ENCODE measurements around the gene VIPR1.

VIPR1 gene

GRCh38 chr3:42511736-42512135, 9.3 kb downstream of the VIPR1 start:
- DNase-seq (ENCODE audit: low spot score), result no peak

- no peak for DNase-seq (ENCODE audit: low spot score)
Measured at GRCh38 chr3:42513121-42513520, 10.7 kb downstream of the VIPR1 start.

DNA sequence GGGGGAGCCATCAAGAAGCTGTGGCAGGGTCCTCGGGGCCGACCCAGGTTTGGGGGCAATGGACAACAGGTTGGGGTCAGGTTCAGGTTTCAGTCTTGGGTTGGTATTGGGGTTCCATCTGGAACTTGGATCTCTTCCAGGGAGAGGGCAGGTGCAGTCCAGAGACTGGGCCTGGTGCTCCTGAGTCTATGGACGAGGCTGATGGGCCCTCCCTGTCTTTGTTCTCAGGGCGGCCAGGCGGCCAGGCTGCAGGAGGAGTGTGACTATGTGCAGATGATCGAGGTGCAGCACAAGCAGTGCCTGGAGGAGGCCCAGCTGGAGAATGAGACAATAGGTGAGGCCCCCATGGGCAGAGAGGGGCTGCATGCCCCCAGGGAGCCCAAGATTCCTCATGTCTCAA, 11.1 kb downstream of the VIPR1 start:
- no peak for DNase-seq (ENCODE audit: low spot score)

- DNase-seq (ENCODE audit: low spot score), result no peak
Measured at GRCh38 chr3:42514876-42515275, 12.4 kb downstream of the VIPR1 start.

- DNase-seq (ENCODE audit: low spot score), result no peak
Measured at GRCh38 chr3:42515391-42515916, 13.0 kb downstream of the VIPR1 start.

DNA sequence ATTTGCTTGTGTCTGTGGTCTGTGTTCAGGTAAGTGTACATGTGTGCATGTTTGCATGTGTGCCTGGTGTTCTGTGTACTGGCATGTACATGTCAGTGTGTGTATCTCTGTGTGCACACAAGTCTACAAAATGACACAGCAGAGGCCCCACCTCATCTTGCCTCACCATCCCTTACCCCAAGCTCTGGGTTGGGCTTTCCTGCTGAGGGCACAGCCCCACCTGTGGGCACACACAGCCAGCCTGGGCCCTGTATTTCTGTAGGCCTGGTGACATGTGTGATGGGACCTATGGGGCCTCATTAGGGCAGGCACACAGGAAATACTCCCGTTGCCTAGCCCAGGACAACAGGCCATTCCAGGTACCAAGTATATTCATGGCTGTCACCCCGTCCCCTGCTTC, 13.5 kb downstream of the VIPR1 start:
- no peak for DNase-seq (ENCODE audit: low spot score)

DNA sequence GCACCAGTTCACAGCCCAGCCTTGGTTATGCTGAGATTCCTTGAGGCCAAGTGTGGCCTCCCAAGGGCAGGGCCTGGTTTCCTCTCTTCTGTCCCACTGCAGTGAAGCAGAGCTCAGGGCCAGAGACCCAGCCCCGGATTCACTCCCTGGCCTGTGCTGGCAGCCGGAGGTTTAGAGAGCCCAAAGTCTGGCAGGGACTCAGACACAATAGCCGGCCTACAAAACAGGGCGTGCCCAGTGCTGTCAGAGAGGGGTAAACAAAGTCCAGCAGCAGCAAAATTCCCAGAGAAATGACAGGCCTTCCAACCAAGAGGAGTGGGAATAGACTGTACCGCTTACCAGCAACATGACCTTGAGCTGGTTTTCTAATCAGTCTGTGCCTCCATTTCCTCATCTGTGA, 14.0 kb downstream of the VIPR1 start:
- no peak for DNase-seq (ENCODE audit: low spot score)

DNA sequence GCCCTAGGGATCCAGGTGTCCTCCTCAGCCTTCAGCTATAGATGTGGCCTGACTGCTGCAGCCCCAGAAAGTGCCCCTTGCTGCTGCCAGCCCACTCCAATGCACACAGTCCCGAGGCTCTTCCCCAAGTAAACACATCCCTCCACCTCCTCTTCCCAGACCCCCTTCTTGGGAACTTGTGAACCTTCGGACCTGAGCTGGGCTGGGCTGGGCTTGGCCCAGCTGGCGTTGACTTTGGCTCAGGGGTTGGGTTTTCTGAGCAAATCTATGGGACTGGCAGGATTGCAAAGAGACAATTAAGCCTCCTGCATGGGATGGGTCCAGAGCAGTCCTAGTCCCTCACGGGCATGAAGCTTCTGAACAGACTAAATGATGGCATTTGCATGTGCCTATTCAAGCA, 14.7 kb downstream of the VIPR1 start:
- DNase-seq (ENCODE audit: low spot score), result no peak

DNA sequence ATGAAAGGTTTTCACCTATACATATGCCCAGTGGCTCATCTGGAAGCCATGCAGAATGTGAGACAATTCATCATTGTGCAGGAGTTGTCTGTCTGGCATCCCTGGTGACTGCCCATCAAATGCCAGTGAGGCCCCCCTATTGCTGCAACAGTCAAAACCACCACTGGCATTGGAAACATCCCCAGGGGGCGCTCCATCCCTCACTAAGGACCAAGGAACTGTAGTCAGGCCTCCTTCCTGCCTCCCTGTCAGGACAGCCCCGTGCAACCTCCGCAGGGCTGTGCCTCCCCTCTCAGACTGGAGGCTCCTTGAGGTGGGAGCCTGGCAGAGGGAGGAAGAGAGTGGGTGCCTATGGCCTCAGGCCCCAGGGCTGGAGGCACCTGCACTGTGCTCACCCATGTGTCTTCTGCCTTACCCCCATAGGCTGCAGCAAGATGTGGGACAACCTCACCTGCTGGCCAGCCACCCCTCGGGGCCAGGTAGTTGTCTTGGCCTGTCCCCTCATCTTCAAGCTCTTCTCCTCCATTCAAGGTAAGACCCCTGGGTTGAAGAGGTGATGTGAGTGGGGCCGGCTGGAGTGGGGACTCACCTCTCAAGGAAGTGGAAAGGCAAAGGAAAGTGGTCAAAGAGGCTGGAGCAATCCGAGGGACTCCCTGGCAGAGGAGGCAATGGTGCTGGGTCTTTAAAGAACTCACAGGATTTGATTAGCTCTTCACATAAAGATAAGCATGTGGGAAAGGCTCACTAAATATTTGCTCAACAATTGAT, 16.5 kb downstream of the VIPR1 start:
- no peak for DNase-seq (ENCODE audit: low spot score)

- DNase-seq (ENCODE audit: low spot score), result no peak
Measured at GRCh38 chr3:42519568-42519962, 17.1 kb downstream of the VIPR1 start.

DNA sequence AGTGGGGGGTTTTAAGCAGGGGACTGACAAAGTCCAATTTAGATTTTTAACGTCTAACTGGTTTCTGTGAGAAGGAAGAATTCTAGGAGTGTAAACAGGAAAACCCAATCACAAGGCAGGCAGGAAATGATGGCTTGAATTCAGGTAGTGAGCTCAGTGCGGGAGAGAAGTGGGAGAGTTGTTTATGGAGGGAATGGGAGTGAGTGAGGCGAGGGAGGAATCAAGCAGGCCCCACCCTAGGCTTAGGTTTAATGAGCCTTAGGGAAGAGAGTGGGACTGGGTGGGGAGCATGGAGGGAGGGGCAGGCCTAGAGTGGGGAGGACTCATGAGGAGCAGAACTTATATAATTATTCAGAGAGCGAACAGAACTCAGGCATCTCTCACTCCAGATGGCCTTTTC, 17.9 kb downstream of the VIPR1 start:
- DNase-seq (ENCODE audit: low spot score), result no peak

DNA sequence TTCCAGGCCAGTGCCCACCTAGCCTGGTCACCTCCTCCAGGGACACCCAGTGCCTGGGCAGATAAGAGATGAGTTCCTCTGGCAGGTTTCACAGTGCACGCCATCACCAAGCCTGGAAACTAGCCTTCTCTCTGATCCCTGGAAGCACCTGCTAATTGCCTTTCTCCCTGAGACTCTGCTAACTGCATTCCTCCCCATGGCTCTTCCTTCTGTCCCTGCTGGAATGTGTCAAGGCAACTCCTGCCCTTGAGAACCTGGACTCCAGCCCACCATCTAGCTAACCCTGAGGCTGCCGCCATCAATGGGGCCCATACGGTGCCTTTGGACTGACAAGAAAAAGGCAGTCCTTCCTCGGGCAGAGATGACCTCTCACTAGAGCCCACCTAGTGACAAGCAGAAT, 18.5 kb downstream of the VIPR1 start:
- no peak for DNase-seq (ENCODE audit: low spot score)

- no peak for DNase-seq (ENCODE audit: low spot score)
Measured at GRCh38 chr3:42524751-42525150, 22.3 kb downstream of the VIPR1 start.

DNA sequence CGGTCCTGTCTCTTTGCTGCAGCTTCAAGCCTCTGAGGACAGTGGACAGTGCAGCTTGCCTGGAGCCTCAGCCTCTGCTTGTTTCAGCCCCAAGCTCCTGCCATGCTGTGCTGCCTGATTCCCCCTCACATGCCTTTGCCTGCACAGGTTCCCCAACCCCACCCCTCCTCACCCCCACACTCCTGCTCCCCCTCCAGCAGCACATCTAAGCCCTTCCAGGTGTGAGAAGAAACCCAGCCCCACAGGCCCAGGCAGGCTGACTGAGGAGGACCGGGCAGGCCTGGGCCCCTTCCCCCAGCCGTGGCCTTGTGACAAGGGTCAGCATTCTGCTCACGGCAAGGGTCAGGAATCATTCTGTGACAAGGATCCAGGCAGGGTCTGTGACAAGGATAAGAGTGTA, 22.8 kb downstream of the VIPR1 start:
- DNase-seq (ENCODE audit: low spot score), result no peak

- DNase-seq (ENCODE audit: low spot score), result no peak
Measured at GRCh38 chr3:42525736-42526345, 23.4 kb downstream of the VIPR1 start.

- DNase-seq (ENCODE audit: low spot score), result no peak
Measured at GRCh38 chr3:42526616-42527367, 24.3 kb downstream of the VIPR1 start.

DNA sequence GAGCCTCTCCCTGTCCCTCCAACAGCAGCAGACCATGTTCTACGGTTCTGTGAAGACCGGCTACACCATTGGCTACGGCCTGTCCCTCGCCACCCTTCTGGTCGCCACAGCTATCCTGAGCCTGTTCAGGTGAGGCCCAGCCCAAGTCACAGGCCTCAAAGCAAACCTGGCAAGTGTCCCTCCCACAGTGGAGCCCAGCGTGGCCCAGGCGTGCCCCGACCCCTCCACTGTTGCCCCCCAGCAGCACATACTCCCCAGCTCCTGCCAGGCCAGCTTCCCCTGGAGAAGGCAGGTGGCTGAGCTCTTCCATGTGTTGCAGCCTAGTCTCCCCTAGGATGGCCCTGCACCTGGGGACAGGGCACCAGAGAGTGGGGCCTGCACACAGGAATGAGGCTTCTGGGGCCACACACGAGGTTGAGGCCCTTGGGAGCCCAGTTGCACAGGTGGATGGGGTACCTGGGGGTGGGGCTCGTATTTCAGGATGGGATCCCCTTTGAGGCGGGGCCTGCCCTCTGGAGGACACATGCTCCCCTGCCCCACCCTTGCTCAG, 25.0 kb downstream of the VIPR1 start:
- no peak for DNase-seq (ENCODE audit: low spot score)

DNA sequence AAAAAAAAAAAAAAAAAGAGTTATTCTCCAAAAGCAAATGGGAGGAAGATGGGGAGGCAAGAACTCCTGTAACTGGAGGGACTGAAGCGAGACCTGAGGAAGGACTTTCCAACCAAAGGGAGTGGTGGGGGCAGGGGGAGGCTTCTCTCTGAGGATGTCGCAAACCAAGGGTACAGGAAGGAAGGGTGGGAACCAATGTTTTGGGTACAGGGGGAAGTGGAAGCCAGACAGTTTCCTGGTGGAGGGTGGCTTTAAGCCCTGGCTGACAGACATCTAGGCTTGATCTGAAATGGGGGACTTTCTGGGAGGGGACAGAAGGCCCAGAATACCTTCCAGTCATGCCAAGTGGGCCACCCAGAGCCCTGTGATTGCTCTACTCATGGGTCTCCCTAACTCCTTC, 27.0 kb downstream of the VIPR1 start:
- DNase-seq (ENCODE audit: low spot score), result no peak

- DNase-seq (ENCODE audit: low spot score), result no peak
Measured at GRCh38 chr3:42530073-42530472, 27.6 kb downstream of the VIPR1 start.

DNA sequence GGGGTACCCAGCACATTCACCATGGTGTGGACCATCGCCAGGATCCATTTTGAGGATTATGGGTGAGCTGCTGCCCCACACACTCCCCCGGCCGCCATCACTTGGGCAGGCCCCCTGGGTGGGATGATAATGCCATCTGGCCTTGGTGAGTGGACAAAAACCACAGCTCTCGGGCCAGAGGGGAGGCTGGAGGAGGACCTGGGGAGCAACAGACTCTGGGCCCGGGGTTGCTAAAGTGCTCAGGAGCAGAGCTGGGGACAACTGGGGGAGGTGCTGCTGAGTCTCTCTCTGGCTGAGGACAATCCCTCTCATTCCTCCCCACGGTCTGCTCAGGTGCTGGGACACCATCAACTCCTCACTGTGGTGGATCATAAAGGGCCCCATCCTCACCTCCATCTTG, 29.0 kb downstream of the VIPR1 start:
- DNase-seq (ENCODE audit: low spot score), result no peak

DNA sequence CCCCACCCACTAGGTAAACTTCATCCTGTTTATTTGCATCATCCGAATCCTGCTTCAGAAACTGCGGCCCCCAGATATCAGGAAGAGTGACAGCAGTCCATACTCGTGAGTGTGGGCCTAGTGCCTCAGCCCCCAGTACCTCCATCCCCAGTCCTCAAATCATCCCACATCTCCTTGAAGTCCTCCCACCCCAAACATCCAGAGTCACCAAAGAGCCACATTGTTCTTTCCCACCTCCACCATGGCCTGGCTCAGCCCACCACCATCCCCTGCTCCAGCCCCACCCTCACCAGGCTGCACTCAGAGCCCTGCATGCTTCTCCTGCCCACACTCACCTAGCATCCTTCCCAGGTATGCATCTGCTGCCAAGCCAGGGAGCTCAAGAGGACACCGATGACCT, 29.8 kb downstream of the VIPR1 start:
- DNase-seq (ENCODE audit: low spot score), result no peak

DNA sequence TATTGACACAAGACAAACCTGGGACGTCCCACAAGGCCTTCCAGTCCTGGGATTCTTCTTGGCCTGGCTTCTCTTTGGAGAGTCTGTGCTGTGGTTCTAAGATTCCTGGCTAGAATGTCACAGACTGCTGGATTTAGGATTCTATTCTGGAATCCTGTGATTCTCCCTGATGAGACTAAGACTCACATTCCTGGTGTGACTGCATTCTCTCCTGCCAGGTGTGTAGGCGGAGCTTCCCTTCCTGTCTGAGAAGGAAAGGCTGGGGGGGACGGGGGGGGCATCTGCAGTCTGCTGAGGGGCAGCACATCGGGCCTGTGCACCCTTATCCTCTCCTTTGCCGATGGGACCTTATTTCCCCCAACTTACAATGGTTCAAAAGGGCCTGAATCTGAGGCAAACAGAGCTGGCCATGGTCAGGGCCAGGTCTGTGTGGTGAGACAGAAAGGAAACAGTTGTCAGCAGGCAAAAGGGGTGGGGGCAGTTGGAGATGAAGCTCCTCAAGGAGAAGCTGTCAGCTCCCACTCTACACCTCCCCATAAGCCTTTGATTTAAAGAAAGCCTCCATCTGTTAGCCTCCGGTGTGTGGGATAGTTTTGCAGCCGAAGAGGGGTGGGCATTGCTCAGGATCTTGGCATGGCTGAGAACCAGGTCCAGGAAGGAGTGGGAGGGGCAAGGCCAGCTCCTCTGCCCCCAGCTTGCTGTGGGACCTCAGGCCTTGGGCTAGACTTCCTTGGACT, 30.9 kb downstream of the VIPR1 start:
- DNase-seq (ENCODE audit: low spot score), result no peak
